GM21786 (cell line): ENCODE data around the gene ASTN2.
A peak's percentile ranks its signal among the peaks of the same experiment; 100 is the strongest.
"Not testable (repeated sequence)": the region's sequence is repeated elsewhere in the genome, so short reads cannot be mapped to it uniquely, and the experiment has no call there.

Experiments
- ATAC-seq: cut with Tn5 transposase; IDR thresholded peaks from one replicate; pipeline ENCODE4 v1.9.1; 2021; ENCODE audit not compliant: unreplicated experiment

The ASTN2 gene

DNA sequence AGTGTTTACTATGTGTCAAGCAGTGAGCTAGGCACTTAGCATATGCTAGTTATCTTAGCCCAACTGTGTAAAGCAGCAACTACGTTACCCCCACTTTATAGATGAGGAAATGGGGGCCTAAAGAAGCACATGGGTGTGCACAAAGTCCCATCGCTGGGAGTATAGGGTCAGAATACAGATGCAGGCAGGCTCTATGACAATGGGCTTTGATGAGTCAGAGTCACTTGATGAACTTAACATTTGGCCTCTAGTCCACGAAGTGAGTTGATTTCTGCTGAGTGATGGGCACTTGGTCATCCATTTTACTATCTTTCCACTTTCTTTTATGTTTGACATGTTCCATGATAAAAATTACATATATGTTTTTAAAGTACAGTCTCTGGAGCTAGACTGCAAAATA, 523.4 kb downstream of the ASTN2 start:
- ATAC-seq, result no peak

- not testable (repeated sequence) for ATAC-seq
Observed at GRCh38 chr9:116888476-116888875, 526.4 kb downstream of the ASTN2 start.

DNA sequence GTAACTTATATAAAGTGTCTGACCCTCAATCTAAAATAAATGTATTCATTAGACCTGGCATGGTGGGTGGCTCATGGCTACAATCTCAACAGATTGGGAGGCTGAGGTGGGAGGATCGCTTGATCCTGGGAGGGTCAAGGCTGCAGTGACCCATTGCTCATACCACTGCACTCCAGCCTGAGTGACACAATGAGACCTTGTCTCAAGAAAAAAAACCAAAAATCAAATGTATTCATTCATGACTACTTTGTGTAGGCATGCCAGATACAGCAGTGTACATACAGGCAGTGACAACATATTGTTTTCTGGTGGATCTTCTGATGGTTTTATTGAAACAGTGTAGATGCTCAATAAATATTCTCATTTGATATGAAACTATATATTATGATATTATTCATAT, 526.8 kb downstream of the ASTN2 start:
- ATAC-seq, result no peak

DNA sequence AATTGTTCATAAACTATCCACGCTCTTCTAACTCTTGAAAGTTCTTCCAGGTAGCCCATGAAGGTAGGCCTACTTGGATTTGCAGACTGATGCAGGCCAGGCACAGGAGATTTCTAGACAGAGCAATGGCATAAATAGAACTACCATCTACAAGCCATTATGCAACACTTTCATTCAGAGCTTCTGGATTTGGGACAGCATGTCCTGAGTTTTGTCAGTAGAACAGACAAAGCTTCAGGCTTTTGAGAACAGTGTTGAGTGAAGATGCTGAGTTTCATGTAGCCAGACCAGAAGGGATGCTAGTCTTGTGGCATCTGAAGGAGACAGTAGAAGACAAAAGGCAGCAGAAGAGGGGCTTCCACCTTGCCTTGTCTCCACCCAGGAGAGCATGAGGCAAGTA, 531.2 kb downstream of the ASTN2 start:
- no peak for ATAC-seq

DNA sequence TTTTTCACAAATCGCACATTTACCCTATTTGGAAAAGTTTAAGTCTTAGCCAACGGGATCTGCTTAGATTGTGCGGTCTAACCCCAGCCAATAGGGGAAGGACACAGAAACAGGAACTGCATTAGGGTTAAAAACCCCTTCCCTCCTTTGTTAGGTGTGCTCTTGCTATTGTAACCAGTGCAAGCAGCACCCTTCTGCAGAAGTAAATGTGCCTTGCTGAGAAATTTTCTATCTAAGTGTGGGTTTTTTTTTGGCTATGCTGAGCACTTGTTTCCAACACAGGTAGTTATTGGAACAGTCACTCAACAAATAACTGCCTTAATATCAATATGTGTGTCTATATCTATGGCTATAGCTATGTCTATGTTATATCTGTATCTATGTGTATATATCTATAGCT, 537.8 kb downstream of the ASTN2 start:
- ATAC-seq, result no peak

DNA sequence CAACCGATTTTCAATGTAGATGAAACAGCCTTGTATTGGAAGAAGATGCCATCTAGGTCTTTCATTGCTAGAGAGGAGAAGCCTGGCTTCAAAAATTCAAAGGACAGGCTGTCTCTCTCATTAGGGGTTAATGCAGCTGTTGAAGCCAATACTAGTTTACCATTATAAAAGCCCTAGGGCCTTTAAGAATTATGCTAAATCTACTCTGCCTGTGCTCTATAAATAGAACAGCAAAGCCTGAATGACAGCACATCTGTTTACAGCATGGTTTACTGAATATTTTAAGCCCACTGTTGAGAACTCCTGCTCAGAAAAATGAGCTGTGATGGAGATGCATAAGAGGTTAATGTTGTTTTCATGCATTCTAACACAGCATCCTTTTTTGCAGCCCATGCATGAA, 539.3 kb downstream of the ASTN2 start:
- ATAC-seq, result no peak

- ATAC-seq, result no peak
Observed at GRCh38 chr9:116873937-116874914, 540.6 kb downstream of the ASTN2 start.

DNA sequence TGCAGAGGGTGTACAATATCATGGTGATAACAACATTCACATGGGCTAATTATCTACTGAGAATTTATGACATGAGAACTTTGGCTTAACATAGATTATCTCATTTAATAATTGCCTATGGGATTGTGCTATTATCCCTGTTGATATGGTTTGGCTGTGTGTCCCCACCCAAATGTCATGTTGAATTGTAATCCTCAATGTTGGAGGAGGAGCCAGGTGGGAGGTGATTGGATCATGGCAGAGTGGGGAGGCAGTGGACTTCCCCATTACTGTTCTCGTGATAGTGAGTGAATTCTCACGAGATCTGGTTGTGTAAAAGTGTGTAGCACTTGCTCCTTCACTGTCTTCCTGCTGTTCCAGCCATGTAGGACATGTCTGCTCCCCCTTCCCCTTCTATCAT, 541.4 kb downstream of the ASTN2 start:
- no peak for ATAC-seq

GRCh38 chr9:116870566-116870965, 544.3 kb downstream of the ASTN2 start:
- no peak for ATAC-seq

DNA sequence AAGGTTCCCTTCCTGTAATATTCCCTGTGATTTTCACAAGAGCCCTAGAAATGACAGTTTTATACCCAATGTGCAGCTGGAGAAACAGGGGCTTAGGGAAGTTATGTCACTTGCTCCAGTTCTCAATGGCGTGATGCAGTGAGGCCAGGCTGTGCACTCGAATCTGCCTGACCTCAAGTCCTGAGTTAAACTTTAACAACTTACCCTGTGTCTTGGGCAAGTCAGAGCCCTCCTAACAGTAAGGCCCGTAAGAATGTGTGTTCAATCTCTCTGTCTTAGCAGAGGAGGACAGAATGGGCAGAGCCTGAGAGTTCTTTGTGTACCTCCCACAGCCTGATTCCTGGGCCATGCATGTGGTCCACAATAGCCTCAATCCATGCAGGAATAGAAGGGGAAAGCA, 546.7 kb downstream of the ASTN2 start:
- peak; percentile 49 for ATAC-seq

- no peak for ATAC-seq
Observed at GRCh38 chr9:116861321-116861720, 553.5 kb downstream of the ASTN2 start.

DNA sequence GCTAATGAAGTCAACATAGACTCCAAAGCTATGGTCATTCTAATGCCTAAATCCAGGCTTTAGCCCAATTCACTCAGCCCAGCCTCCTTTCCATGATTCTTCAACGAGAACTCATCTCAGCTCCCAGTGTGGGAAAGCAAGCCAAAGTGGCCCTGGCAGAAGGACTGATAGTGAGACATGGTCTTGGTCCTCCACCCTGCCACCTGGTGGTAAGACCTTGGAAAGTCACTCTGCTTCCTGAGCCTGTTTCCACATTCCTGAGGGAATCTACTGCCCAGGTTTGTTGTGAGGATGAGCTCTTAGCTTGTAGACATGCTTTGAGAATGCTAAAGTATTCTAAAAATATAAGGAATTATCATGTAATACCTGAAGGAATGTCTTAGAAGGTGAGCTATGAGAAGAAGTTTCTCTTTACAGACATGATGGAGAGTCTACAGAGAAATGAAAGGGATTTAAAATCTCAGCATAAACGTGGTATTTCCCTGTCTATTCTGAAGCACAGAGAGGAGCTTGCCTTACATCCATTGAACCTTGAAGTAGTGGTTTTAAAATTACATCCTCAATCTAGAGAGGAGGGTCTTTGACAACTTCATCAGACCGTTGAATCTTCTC, 554.2 kb downstream of the ASTN2 start:
- ATAC-seq, result peak; percentile 74

DNA sequence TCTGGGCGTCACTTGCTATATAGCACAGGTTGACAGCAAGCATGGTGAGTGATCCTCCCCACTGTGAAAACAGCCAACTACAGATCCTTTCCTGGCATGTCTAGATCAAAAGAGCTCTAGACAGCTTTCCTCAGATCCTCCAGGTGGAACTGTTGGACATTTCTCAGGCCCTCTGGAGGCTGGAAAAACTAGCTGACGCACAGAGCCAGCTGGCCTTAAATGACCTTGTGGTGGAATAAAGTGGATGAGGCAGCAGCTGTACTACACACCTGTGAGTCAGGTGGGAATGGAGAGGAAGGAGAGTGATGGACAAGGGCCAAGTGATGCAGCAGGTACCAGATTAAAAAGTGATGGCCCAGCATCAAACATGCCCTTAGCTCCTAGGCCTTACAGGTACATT, 555.1 kb downstream of the ASTN2 start:
- ATAC-seq, result no peak

DNA sequence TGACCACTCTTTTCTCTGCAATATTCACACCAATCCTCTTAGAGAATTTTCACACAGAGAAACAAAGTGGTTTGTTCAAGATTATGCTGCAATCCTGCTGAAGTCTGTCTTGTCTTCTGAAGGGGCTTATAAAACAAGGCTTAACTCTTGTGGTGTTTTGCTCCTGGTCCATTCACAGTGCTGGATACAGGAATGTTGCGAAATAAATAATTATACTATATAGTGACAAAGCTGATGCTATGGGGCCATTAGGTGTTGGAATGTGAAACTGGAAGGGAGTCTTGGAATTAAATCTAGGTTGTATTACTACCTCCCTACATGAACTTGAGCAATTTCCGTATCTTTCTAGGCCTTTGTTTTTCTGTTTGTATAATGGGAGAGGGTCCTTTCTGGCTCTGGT, 557.5 kb downstream of the ASTN2 start:
- ATAC-seq, result no peak

- no peak for ATAC-seq
Observed at GRCh38 chr9:116855881-116856662, 558.8 kb downstream of the ASTN2 start.

GRCh38 chr9:116849721-116850120, 565.1 kb downstream of the ASTN2 start:
- no peak for ATAC-seq

DNA sequence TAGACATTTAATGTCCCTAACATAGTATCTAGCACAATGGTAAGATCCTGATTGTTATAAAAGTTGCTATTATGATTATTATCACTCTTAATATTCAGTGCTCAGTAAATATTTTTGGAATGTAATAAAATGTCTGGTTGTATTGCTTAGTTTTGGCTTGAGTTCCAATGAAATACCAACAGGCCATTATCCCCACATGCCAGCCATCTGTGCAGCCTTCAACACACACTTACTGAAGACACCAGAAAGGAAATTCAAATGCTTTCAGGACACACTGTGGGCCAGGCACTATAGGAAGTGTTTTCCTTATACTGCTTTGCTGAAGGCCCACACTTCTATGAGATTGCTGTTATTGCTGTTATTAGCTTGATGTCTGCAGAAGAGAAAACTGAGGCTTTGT, 570.2 kb downstream of the ASTN2 start:
- no peak for ATAC-seq

DNA sequence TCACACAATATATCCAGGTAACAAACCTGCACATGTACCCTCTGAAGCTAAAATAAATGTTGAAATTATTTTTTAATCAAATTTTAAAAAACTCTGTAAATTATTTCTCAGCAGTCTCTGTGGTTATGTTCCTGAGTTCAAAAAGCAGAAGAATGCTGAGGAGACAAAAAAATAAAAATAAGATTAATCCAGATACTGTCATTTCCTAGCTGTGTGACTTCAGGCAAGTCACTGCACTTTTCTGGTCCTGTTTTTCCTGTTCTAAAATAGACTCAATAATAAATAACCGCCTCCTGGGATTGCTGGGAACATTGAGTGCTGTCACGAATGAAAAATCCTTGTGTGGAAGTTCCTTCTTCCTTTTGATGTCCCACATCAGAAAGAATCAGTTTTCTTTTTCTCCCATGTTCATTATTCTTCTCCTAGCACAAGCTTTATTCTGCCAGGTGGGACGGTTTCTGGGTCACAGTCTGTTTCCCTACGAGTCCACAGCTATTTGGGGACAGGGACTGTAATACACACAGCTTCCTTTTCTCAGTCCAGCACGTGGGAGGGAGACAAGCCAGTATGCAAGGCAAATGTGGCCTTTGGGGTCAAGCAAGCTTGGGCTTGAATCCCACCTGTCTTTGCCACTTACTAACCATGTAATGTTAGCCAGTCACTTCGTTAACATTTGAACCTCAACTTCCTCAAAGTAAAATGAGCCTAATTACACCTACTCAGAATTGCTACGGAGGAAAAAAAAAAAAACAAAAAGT, 570.8 kb downstream of the ASTN2 start:
- no peak for ATAC-seq

DNA sequence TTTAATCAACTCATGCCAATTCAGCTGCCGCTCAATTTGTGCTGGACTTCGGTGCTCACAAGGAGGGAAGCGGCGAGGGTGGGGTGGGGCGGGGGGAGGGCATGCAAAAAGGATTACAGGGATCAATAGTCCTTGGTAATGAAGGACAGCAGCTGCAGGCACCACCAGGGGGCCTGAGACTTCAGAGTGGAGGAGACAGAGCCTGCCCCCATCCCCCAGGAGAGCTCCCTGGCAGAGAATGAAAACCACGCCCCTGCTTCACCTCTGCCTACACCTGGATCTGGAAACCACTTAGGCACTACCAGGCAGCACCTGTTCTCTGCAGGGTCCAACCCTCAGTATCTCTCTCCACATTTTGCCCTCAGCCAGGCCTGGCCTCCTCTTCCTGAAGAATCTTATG, 572.2 kb downstream of the ASTN2 start:
- no peak for ATAC-seq

- ATAC-seq, result not testable (repeated sequence)
Observed at GRCh38 chr9:116838468-116838867, 576.4 kb downstream of the ASTN2 start.
